Body of pancreas (tissue), 4 donors: ENCODE measurements around the gene KRTAP4-11. TPM values are rescaled to one million over a fixed set of nuclear protein-coding genes. Genes with fewer than 3 reads are reported as not detected.
"Not testable (repeated sequence)": the region's sequence is repeated elsewhere in the genome, so short reads cannot be mapped to it uniquely, and the experiment has no call there.

Experiments used
- ATAC-seq: fragments of 150-250 bp; one replicate; pipeline ENCODE4 v1.9.1; 2016
- DNase-seq, 4 donors: peaks; one replicate each; pipeline ENCODE4 v3.0.0-alpha.2; 2019
- H3K27ac ChIP-seq, 4 donors: fragments of 200-600 bp; sonication (generic); 1 replicate in 3 of 4; 2 replicates in 1 of 4; pipeline versions ENCODE4 v1.5.1 to v1.6.1; 2016 to 2019; ENCODE audit warnings: mild to moderate bottlenecking in 1 of 4, mixed read lengths in 1 of 4, moderate library complexity in 1 of 4
- H3K27me3 ChIP-seq, 2 donors: fragments of 200-600 bp; sonication (generic); one replicate each; pipeline ENCODE4 v1.6.0; 2016; ENCODE audit warnings: mild to moderate bottlenecking in 1 of 2
- H3K36me3 ChIP-seq, 2 donors: fragments of 200-600 bp; sonication (generic); replicated peaks in 1 of 2; 2 replicates each; pipeline ENCODE4 v1.5.1; 2016; ENCODE audit warnings: low read depth in 2 of 2; ENCODE audit not compliant: insufficient read depth in 1 of 2
- H3K4me1 ChIP-seq: fragments of 200-600 bp; sonication (generic); one replicate; pipeline ENCODE4 v1.6.0; 2016
- H3K4me3 ChIP-seq, 2 donors: fragments of 200-600 bp; sonication (generic); 1 replicate in 1 of 2; 2 replicates in 1 of 2; pipeline ENCODE4 v1.5.1; 2016 to 2019
- H3K9me3 ChIP-seq, 3 donors: fragments of 200-600 bp; sonication (generic); 1 replicate in 2 of 3; 2 replicates in 1 of 3; pipeline ENCODE4 v1.5.1; 2016
- POLR2A ChIP-seq, 3 donors: fragments of 450-650 bp; IDR thresholded peaks; one replicate each; pipeline ENCODE4 v1.6.1; 2016; ENCODE audit warnings: antibody characterized with exemption in 3 of 3, mild to moderate bottlenecking in 2 of 3
- WGBS, 2 donors: methylation state at CpG; one replicate each; pipeline ENCODE4 v1.1.5; 2017; 5-methylcytosine and 5-hydroxymethylcytosine counted together
- intact Hi-C: fragments of 100-400 bp; cut with DNase I; formaldehyde crosslinking; loops from one replicate; pipeline ENCODE4 v1.15.1; 2023
- total RNA-seq, 2 donors: library from RNA; depleted of rRNA; stranded (reverse); fragments of >200 nt; gene quantifications; one replicate each; pipeline ENCODE4 v1.1.0, GENCODE V29; 2016
- TF ChIP-seq, protein P1 (sequence below), 7 experiments: fragments of 450-650 bp in 4 of 7; fragments of 200-600 bp in 3 of 7; sonication (generic) in 3 of 7; IDR thresholded peaks; one replicate each; pipeline ENCODE4 v1.5.1; 2016 to 2019; ENCODE audit warnings: antibody characterized with exemption in 7 of 7

KRTAP4-11 gene
- total RNA-seq, 2 donors from 2014 or later: not detected

DNA sequence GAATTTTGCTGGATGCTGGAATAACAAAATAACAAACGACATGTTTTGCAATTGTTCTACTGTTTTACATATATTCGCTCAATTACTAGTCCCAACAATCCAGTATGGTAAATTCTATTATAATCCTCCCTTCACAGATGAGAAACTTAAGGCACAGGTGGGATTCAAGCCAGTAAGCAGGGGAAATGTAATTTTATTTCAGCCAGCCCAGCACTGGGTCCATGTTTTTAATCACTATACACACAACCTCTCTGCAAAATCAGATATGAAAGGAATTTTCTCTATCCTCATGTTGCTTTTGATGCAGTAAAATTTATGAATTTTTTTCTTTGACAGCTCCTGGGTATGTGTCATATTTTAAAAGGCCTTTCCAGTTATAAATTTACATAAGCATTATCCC, 27.1 kb upstream of the KRTAP4-11 start:
- intact Hi-C loops: no loop called here
- WGBS, 2 donors: 54 to 70% methylated on average over 2 of the region's 2 CpGs
- H3K36me3 ChIP-seq: no peaks in the 10 kb centered on the region
- H3K27ac ChIP-seq: no peak overlapping the region
- H3K27me3 ChIP-seq: no peaks in the 10 kb centered on the region
- H3K4me1 ChIP-seq: no peaks in the 10 kb centered on the region
- DNase-seq: no peak
- no peak overlapping the region for H3K4me3 ChIP-seq
- TF ChIP-seq, protein P1, sequence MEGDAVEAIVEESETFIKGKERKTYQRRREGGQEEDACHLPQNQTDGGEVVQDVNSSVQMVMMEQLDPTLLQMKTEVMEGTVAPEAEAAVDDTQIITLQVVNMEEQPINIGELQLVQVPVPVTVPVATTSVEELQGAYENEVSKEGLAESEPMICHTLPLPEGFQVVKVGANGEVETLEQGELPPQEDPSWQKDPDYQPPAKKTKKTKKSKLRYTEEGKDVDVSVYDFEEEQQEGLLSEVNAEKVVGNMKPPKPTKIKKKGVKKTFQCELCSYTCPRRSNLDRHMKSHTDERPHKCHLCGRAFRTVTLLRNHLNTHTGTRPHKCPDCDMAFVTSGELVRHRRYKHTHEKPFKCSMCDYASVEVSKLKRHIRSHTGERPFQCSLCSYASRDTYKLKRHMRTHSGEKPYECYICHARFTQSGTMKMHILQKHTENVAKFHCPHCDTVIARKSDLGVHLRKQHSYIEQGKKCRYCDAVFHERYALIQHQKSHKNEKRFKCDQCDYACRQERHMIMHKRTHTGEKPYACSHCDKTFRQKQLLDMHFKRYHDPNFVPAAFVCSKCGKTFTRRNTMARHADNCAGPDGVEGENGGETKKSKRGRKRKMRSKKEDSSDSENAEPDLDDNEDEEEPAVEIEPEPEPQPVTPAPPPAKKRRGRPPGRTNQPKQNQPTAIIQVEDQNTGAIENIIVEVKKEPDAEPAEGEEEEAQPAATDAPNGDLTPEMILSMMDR (IDR thresholded peaks at IDR 0.05): no peak
- no peak for TF ChIP-seq POLR2A (IDR thresholded peaks at IDR 0.05)
- H3K9me3 ChIP-seq: no peaks in the 10 kb centered on the region
- no peak for ATAC-seq

DNA sequence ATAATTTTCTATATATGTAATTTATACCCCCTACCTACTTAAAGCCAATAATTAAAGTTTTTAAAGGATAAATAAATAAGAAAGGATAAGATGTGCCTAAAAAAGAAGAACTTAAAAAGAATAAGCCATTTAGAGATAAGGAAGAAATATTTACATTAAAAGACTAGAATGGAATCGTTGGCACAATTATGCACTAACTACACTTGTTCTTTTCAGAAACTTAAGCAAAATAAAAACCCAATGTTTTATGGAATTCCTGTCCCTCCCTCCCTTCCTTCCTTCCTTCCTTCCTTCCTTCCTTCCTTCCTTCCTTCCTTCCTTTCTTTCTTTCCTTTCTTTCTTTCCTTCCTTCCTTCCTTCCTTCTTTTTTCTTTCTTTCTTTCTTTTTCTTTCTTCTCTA, 26.7 kb upstream of the KRTAP4-11 start:
- no peak for TF ChIP-seq POLR2A (IDR thresholded peaks at IDR 0.05)
- TF ChIP-seq, protein P1 (IDR thresholded peaks at IDR 0.05): no peak
- H3K4me3 ChIP-seq: no peak overlapping the region
- intact Hi-C loops: no loop called here

DNA sequence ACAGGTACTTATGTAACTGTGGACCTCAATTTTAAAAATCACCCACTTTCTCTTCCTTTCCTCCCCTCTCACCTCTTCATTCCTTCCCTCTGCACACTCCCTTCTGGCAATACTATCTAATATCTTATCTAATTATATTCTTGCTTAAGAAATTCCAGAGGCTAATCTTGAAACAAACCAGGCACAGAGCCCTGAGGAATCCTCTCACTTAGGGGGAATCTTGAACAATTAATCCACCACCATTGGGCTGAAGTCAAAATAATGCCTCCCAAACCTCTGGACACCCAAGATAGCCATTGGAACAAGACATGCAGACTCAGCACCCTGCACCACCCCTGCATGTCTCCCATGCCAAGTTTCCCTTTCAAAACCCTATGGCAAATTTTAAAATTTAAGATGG, 23.2 kb upstream of the KRTAP4-11 start:
- intact Hi-C loops: no loop called here

More for the DNA sequence above, 26.7 kb upstream of the KRTAP4-11 start:
- no peaks in the 10 kb centered on the region for H3K36me3 ChIP-seq
- no peaks in the 10 kb centered on the region for H3K4me1 ChIP-seq
- H3K9me3 ChIP-seq: no peaks in the 10 kb centered on the region
- ATAC-seq (no peak), DNase-seq (no peak)
- no peaks in the 10 kb centered on the region for H3K27me3 ChIP-seq
- no peak overlapping the region for H3K27ac ChIP-seq
- WGBS, 2 donors: 77 to 79% methylated on average over 1 of the region's 1 CpG

DNA sequence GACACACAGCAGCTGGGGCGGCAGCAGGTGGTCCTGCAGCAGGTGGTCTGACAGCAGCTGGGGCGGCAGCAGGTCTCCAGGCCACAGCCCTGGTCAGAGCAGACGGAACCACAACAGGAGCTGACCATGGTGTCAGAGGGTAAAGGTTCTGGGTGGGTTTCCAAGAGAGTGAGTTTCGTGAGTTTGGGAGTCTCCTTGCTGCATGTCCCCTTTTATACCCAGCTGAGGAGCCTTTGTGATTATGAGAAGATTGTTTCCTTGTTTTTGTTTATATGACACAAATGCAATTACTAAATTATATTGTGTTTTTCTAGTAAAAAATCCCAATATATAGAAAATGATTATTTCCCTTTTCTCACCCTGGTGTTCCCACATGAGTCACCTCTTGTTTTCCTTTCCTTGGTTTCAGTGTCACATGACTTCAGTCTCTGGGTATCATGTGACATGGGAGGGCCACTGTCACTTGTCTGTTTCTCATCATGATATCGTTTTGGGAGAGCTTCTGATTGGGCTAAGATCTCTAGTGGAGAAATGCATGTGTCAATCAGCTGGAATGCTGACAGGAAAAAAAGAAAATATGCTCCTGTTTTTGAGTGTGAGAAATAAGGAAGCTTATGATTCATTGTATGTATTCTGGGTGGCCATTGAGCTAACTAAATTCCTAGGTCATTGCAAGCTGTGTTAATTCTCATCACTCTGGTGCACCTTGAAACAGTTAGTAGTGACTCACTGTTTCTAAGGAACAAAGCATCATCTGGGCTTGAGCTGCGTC, 22.4 kb upstream of the KRTAP4-11 start, which contains the start of gene KRTAP4-6:
Gene KRTAP4-6 (minus strand): TSS at position 185 of the 772 bp plus-strand sequence. CDS start 57 bp downstream, at position 128.
- no peaks in the 10 kb centered on the region for H3K4me1 ChIP-seq
- intact Hi-C loops: no loop called here
- DNase-seq (no peak), ATAC-seq (no peak)
- H3K9me3 ChIP-seq: no peaks in the 10 kb centered on the region
- no peaks in the 10 kb centered on the region for H3K27me3 ChIP-seq
- no peak for TF ChIP-seq POLR2A (IDR thresholded peaks at IDR 0.05)
- WGBS, 2 donors: 68 to 72% methylated on average over 5 to 6 of the region's 6 CpGs
- no peaks in the 10 kb centered on the region for H3K36me3 ChIP-seq
- no peak within 1 kb of the TSS for H3K27ac ChIP-seq
- no peak within 1 kb of the TSS for H3K4me3 ChIP-seq

More for the DNA sequence above, 23.2 kb upstream of the KRTAP4-11 start:
- TF ChIP-seq, protein P1 (IDR thresholded peaks at IDR 0.05): no peak
- TF ChIP-seq POLR2A (IDR thresholded peaks at IDR 0.05): no peak
- ATAC-seq: no peak
- Histone ChIP-seq H3K4me1 (no peaks in the 10 kb centered on the region), H3K9me3 (no peaks in the 10 kb centered on the region), H3K4me3 (no peak overlapping the region), H3K36me3 (no peaks in the 10 kb centered on the region), H3K27ac (no peak overlapping the region), H3K27me3 (no peaks in the 10 kb centered on the region)
- DNase-seq: no peak

DNA sequence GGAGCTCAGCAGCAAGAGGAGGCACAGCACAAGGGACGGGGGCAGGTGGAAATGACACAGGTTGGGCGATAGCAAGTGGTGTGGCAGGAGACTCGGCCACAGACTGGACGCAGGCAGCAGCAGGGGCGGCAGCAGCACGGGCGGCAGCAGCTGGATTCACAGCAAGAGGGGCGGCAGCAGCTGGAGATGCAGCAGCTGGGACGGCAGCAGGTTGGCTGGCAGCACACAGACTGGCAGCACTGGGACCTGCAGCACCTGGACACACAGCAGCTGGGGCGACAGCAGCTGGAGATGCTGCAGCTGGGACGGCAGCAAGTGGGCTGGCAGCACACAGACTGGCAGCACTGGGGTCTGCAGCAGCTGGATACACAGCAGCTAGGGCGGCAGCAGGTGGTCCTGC, 21.7 kb upstream of the KRTAP4-11 start:
- H3K4me1 ChIP-seq, H3K27me3 ChIP-seq, intact Hi-C loops, ATAC-seq, H3K9me3 ChIP-seq, H3K4me3 ChIP-seq, DNase-seq, H3K36me3 ChIP-seq, H3K27ac ChIP-seq: not testable (repeated sequence)
- WGBS, 2 donors: 78 to 83% methylated on average over 11 to 12 of the region's 12 CpGs
